ENCODE measurements around the gene CLIC4. TPM values are rescaled to one million over a fixed set of nuclear protein-coding genes. Genes with fewer than 3 reads are reported as not detected.
"Not testable (repeated sequence)": the region's sequence is repeated elsewhere in the genome, so short reads cannot be mapped to it uniquely, and the experiment has no call there.

CLIC4 gene
- total RNA-seq, 2 experiments from 2014 or later: 16.9 to 23.0 TPM

GRCh38 chr1:24775916-24776315, 30.7 kb downstream of the CLIC4 start:
- CTCF ChIA-PET: interaction anchor here (1.5 kb wide), 1 partner anchor 87 kb away, joined by 3 read pairs; no protein-coding TSS in a partner anchor
- Mint-ChIP-seq H3K27me3 (peaks cover 2% of the 10 kb centered on the region), H3K4me1 (peaks cover 3% of the 10 kb centered on the region), H3K9me3 (ENCODE audit: low read depth) (no peaks in the 10 kb centered on the region), H3K36me3 (no peaks in the 10 kb centered on the region), H3K27ac (no peak overlapping the region), H3K4me3 (no peak overlapping the region)
- DNase-seq (no peak), ATAC-seq (no peak)

DNA sequence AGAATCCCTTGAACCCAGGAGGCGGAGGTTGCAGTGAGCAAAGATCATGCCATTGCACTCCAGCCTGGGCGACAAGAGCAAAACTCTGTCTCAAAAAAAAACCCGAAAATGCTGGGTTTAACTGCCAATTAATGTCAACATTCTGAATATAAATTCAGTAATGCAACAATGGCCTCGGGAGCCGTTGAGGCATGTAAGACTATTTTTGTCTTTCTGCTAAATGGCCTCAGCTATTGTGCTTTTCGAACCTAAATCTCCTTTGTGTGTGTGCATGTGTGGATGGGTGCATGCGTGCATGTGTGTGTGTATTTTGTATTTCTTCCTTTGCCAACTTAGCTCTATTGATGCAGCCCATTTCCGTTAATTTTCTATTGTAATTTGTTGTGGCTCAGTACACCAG, 31.6 kb downstream of the CLIC4 start:
- DNase-seq (no peak), ATAC-seq (no peak)
- no peak overlapping the region for H3K4me3 Mint-ChIP-seq
- H3K4me1 Mint-ChIP-seq: no peaks in the 10 kb centered on the region
- CTCF ChIA-PET: interaction anchor here (1.5 kb wide), 1 partner anchor 88 kb away, joined by 3 read pairs; no protein-coding TSS in a partner anchor
- H3K27me3 Mint-ChIP-seq: peaks cover 2% of the 10 kb centered on the region
- H3K36me3 Mint-ChIP-seq: no peaks in the 10 kb centered on the region
- no peak overlapping the region for H3K27ac Mint-ChIP-seq
- no peaks in the 10 kb centered on the region for H3K9me3 Mint-ChIP-seq (ENCODE audit: low read depth)

GRCh38 chr1:24778141-24778540, 32.9 kb downstream of the CLIC4 start:
- DNase-seq (no peak), ATAC-seq (no peak)
- Mint-ChIP-seq H3K4me3 (no peak overlapping the region), H3K27ac (no peak overlapping the region), H3K9me3 (ENCODE audit: low read depth) (no peaks in the 10 kb centered on the region), H3K36me3 (no peaks in the 10 kb centered on the region), H3K4me1 (no peaks in the 10 kb centered on the region), H3K27me3 (peaks cover 2% of the 10 kb centered on the region)
- CTCF ChIA-PET: interaction anchor here (2.3 kb wide), 1 partner anchor 89 kb away, joined by 6 read pairs; no protein-coding TSS in a partner anchor

DNA sequence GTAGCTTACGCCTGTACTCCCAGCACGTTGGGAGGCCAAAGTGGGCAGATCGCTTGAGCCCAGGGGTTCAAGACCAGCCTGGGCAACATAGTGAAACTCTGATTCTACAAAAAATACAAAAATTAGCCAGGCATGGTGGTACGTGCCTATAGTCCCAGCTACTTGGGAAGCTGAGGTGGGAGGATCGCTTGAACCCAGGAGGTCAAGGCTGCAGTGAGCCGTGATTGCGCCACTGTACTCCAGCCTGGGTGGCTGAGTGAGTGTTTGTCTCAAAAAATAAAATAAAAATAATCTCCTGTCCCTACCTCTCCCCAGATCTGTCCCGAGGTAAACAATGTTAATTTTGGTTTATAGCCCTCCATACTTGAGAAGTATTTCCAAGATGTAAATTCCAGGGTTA, 34.0 kb downstream of the CLIC4 start:
- H3K36me3 Mint-ChIP-seq; H3K4me3 Mint-ChIP-seq; H3K27me3 Mint-ChIP-seq; H3K4me1 Mint-ChIP-seq; ATAC-seq; DNase-seq; H3K27ac Mint-ChIP-seq; H3K9me3 Mint-ChIP-seq (ENCODE audit: low read depth): not testable (repeated sequence)
- CTCF ChIA-PET: interaction anchor here (2.3 kb wide), 1 partner anchor 90 kb away, joined by 6 read pairs; no protein-coding TSS in a partner anchor

GRCh38 chr1:24779689-24780464, 34.6 kb downstream of the CLIC4 start:
- H3K36me3 Mint-ChIP-seq: no peaks in the 10 kb centered on the region
- CTCF ChIA-PET: interaction anchor here (2.3 kb wide), 1 partner anchor 91 kb away, joined by 6 read pairs; no protein-coding TSS in a partner anchor

DNA sequence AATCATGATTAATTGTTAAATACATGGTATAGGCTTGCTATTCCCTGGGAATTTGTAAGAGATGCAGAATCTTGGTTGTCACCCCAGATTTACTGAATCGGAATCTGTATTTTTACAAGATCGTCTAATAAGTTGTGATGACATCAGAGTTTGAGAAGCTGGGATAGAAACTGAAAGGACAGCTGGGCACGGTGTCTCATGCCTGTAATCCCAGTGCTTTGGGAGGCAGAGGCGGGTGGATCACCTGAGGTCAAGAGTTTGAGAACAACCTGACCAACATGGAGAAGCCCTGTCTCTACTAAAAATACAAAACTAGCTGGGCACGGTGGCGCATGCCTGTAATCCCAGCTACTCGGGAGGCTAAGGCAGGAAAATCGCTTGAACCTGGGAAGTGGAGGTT, 35.4 kb downstream of the CLIC4 start:
- not testable (repeated sequence) for H3K36me3 Mint-ChIP-seq; H3K27ac Mint-ChIP-seq; ATAC-seq; H3K27me3 Mint-ChIP-seq; H3K9me3 Mint-ChIP-seq (ENCODE audit: low read depth); H3K4me1 Mint-ChIP-seq; DNase-seq; H3K4me3 Mint-ChIP-seq
- CTCF ChIA-PET: interaction anchor here (1.1 kb wide), 1 partner anchor 12 kb away, joined by 3 read pairs; no protein-coding TSS in a partner anchor

More at GRCh38 chr1:24779689-24780464, 34.6 kb downstream of the CLIC4 start:
- no peak overlapping the region for H3K4me3 Mint-ChIP-seq
- no peak for DNase-seq
- no peaks in the 10 kb centered on the region for H3K4me1 Mint-ChIP-seq
- no peaks in the 10 kb centered on the region for H3K9me3 Mint-ChIP-seq (ENCODE audit: low read depth)
- no peak overlapping the region for H3K27ac Mint-ChIP-seq
- no peak for ATAC-seq
- no peaks in the 10 kb centered on the region for H3K27me3 Mint-ChIP-seq

DNA sequence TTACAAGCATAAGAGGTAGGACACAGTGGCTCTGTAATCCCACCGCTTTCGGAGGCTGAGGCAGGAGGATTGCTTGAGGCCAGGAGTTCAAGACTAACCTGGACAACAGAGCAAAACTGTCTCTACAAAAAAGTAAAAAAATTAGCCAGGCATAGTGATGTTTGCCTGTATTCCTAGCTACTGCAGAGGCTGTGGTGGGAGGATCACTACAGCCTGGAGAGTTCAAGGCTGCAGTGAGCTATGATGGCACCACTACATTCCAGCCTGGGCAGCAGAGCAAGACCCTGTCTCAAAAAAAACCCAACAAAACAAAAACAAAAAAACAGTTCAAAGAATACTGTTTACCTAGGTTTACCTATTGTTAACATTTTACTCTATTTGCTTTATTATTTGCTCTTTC, 37.4 kb downstream of the CLIC4 start:
- Mint-ChIP-seq H3K27me3 (peaks cover 2% of the 10 kb centered on the region), H3K9me3 (ENCODE audit: low read depth) (no peaks in the 10 kb centered on the region), H3K4me3 (no peak overlapping the region), H3K4me1 (no peaks in the 10 kb centered on the region), H3K27ac (no peak overlapping the region), H3K36me3 (no peaks in the 10 kb centered on the region)
- CTCF ChIA-PET: interaction anchor here (0.6 to 0.7 kb wide), 2 partner anchors 50 to 94 kb away, joined by 3 read pairs; no protein-coding TSS in a partner anchor
- ATAC-seq: no peak
- no peak for DNase-seq

DNA sequence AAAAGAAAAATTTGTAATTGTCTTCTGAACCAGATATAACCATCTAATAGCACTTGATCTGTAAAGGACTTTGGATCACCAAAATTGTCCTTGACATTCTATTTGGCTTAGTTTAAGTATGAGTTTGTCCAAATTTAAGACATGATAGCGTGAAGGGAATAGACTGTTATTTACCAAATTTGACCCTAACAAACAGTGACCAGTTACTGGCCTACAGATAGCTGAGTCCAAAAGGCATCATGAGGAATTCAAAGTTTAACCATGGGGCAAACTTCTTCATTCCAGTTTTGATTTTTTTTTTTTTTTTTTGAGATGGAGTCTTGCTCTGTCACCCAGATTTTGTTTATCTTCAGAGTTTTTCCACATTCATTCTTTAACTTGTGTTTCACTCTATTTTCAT, 38.5 kb downstream of the CLIC4 start:
- H3K36me3 Mint-ChIP-seq: no peaks in the 10 kb centered on the region
- no peaks in the 10 kb centered on the region for H3K4me1 Mint-ChIP-seq
- no peak overlapping the region for H3K27ac Mint-ChIP-seq
- no peak overlapping the region for H3K4me3 Mint-ChIP-seq
- no peaks in the 10 kb centered on the region for H3K9me3 Mint-ChIP-seq (ENCODE audit: low read depth)
- DNase-seq (no peak), ATAC-seq (no peak)
- CTCF ChIA-PET: interaction anchor here (1.0 to 2.1 kb wide), 3 partner anchors 46 to 114 kb away, joined by 3 to 7 read pairs (median 3); no protein-coding TSS in a partner anchor
- H3K27me3 Mint-ChIP-seq: peaks cover 2% of the 10 kb centered on the region

GRCh38 chr1:24786191-24786590, 40.9 kb downstream of the CLIC4 start:
- H3K27ac Mint-ChIP-seq: no peak overlapping the region
- no peaks in the 10 kb centered on the region for H3K9me3 Mint-ChIP-seq (ENCODE audit: low read depth)
- H3K4me3 Mint-ChIP-seq: no peak overlapping the region
- no peaks in the 10 kb centered on the region for H3K4me1 Mint-ChIP-seq
- peaks cover 2% of the 10 kb centered on the region for H3K27me3 Mint-ChIP-seq
- H3K36me3 Mint-ChIP-seq: no peaks in the 10 kb centered on the region
- DNase-seq (no peak), ATAC-seq (no peak)
- CTCF ChIA-PET: no interaction called here

- Mint-ChIP-seq H3K27me3 (peaks cover 2% of the 10 kb centered on the region), H3K36me3 (no peaks in the 10 kb centered on the region), H3K27ac (no peak overlapping the region), H3K4me1 (no peaks in the 10 kb centered on the region), H3K4me3 (no peak overlapping the region), H3K9me3 (ENCODE audit: low read depth) (no peaks in the 10 kb centered on the region)
- ATAC-seq (no peak), DNase-seq (no peak)
- CTCF ChIA-PET: no interaction called here
Measured at GRCh38 chr1:24790490-24790889, 45.2 kb downstream of the CLIC4 start.

GRCh38 chr1:24793447-24794129, 48.3 kb downstream of the CLIC4 start:
- ATAC-seq (no peak), DNase-seq (no peak)
- H3K27ac Mint-ChIP-seq: no peak overlapping the region
- H3K4me3 Mint-ChIP-seq: no peak overlapping the region
- no peaks in the 10 kb centered on the region for H3K4me1 Mint-ChIP-seq
- H3K36me3 Mint-ChIP-seq: peaks cover 8% of the 10 kb centered on the region
- CTCF ChIA-PET: no interaction called here
- H3K27me3 Mint-ChIP-seq: peaks cover 2% of the 10 kb centered on the region
- H3K9me3 Mint-ChIP-seq (ENCODE audit: low read depth): peaks cover 6% of the 10 kb centered on the region

- ATAC-seq; H3K27ac Mint-ChIP-seq; H3K9me3 Mint-ChIP-seq (ENCODE audit: low read depth); CTCF ChIA-PET; DNase-seq; H3K36me3 Mint-ChIP-seq; H3K27me3 Mint-ChIP-seq; H3K4me1 Mint-ChIP-seq; H3K4me3 Mint-ChIP-seq: not testable (repeated sequence)
Measured at GRCh38 chr1:24794130-24794502, 48.9 kb downstream of the CLIC4 start.

DNA sequence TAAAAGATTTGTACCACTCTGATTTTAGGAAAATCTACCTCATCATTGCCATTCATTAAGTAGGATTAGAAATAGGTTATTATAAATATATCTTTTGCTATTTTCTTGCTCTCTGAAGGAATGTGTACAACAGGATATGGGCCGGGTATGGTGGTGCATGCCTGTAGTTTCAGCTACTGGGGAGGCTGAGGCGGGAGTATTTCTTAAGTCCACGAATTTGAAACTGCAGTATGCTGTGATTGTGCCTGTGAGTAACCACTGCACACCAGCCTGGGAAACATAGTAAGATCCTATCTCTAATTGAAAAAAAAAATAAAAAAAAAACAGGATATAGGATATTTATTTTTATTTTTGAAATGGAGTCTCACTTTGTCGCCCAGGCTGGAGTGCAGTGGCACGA, 50.0 kb downstream of the CLIC4 start:
- DNase-seq (no peak), ATAC-seq (no peak)
- Mint-ChIP-seq H3K9me3 (ENCODE audit: low read depth) (peaks cover 6% of the 10 kb centered on the region), H3K27me3 (peaks cover 2% of the 10 kb centered on the region), H3K4me3 (no peak overlapping the region), H3K4me1 (no peaks in the 10 kb centered on the region), H3K36me3 (peaks cover 8% of the 10 kb centered on the region), H3K27ac (no peak overlapping the region)
- CTCF ChIA-PET: no interaction called here

GRCh38 chr1:24796524-24796923, 51.3 kb downstream of the CLIC4 start:
- Mint-ChIP-seq H3K4me3 (no peak overlapping the region), H3K27me3 (peaks cover 2% of the 10 kb centered on the region), H3K27ac (no peak overlapping the region), H3K4me1 (no peaks in the 10 kb centered on the region), H3K36me3 (peaks cover 9% of the 10 kb centered on the region), H3K9me3 (ENCODE audit: low read depth) (peaks cover 6% of the 10 kb centered on the region)
- ATAC-seq (no peak), DNase-seq (no peak)
- CTCF ChIA-PET: no interaction called here

Measured in activated CD8-positive, alpha-beta memory T cell treated with anti-CD3 and anti-CD28 coated beads, Interleukin-2, amount 10 ng/mL, durations not matched to agents 7 days and 5 days (primary cell).